ENCODE measurements around the gene DCANP1. TPM values are rescaled to one million over a fixed set of nuclear protein-coding genes. Genes with fewer than 3 reads are reported as not detected.
A peak's percentile ranks its signal among the peaks of the same experiment; 100 is the strongest.

DCANP1 gene
- total RNA-seq, 4 donors from 2014 or later, result not detected

GRCh38 chr5:135457424-135458071 is 10.4 kb upstream of the DCANP1 start:
- Histone ChIP-seq H3K27me3 (peaks cover 3% of the 10 kb centered on the region), H3K27ac (no peak overlapping the region), H3K36me3 (no peaks in the 10 kb centered on the region), H3K4me3 (no peak overlapping the region), H3K4me1 (peaks cover 19% of the 10 kb centered on the region), H3K9me3 (no peaks in the 10 kb centered on the region)
- WGBS, result 51% methylated on average over 9 of the region's 9 CpGs
- TF ChIP-seq CTCF (IDR thresholded peaks at IDR 0.05) (peak; percentile 12 to 76), EP300 (IDR thresholded peaks at IDR 0.05) (no peak)
- peak; percentile 64 to 80 for DNase-seq (ENCODE audit: low spot score in 2 of 2)

GRCh38 chr5:135456238-135457099 is 9.3 kb upstream of the DCANP1 start:
- Histone ChIP-seq H3K27ac (no peak overlapping the region), H3K27me3 (peaks cover 10% of the 10 kb centered on the region), H3K9me3 (no peaks in the 10 kb centered on the region), H3K4me3 (no peak overlapping the region), H3K36me3 (no peaks in the 10 kb centered on the region), H3K4me1 (peaks cover 13% of the 10 kb centered on the region)
- WGBS, result 82% methylated on average over 10 of the region's 12 CpGs
- TF ChIP-seq EP300 (IDR thresholded peaks at IDR 0.05) (no peak), POLR2AphosphoS5 (IDR thresholded peaks at IDR 0.05) (no peak), CTCF (IDR thresholded peaks at IDR 0.05) (no peak), POLR2A (IDR thresholded peaks at IDR 0.05) (no peak)
- DNase-seq (ENCODE audit: low spot score in 2 of 2), result peak in 1 of 2 donors; percentile 71

DNA sequence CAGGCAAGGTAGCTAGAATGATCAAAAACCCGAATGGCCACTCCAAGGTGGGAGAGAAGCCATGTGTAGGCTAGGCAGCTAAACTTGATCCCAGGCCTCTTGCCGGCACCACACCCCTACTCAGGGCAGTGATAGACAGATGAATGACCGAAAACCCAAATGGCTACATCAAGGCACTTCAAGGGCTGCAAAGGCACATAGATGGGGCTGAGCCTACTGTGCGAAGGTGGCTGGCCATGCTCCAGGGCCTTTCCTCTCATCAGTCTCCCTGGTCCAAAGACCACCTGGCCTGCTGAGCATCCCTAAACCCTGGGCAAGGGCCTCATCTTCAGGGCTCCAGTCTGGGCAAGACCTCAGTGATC is 8.7 kb upstream of the DCANP1 start:
- DNase-seq (ENCODE audit: low spot score in 2 of 2), result peak in 1 of 2 donors; percentile 50
- Histone ChIP-seq H3K36me3 (no peaks in the 10 kb centered on the region), H3K9me3 (no peaks in the 10 kb centered on the region), H3K4me3 (no peak overlapping the region), H3K27ac (no peak overlapping the region), H3K4me1 (peaks cover 13% of the 10 kb centered on the region), H3K27me3 (peaks cover 10% of the 10 kb centered on the region)
- no peak for TF ChIP-seq POLR2AphosphoS5 (IDR thresholded peaks at IDR 0.05)
- TF ChIP-seq POLR2A (IDR thresholded peaks at IDR 0.05), result no peak
- no peak for TF ChIP-seq EP300 (IDR thresholded peaks at IDR 0.05)
- no peak for TF ChIP-seq CTCF (IDR thresholded peaks at IDR 0.05)
- 96% methylated on average over 4 of the region's 4 CpGs for WGBS

DNA sequence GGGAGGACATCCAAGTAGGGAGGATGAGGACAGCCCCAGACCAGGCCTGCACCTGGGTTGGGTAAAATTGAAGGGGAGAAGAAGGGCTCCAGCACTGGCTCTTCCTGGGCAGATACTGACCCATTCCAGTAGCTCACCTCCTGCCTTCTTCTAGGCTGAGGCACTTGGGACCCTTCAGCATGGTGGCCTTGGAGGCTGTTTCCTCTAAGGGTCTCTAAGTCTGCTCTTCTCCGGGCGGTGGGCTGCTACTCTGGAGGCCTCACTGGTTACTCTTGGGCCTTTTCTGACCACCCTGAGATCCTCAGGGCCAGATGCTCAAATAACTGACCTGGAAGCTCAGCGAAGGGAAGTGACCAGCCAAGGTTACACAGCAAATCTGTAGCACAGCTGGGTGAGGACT is 7.8 kb upstream of the DCANP1 start:
- no peak overlapping the region for H3K4me3 ChIP-seq
- H3K36me3 ChIP-seq, result no peaks in the 10 kb centered on the region
- 94% methylated on average over 3 of the region's 3 CpGs for WGBS
- TF ChIP-seq EP300 (IDR thresholded peaks at IDR 0.05) (no peak), CTCF (IDR thresholded peaks at IDR 0.05) (no peak), POLR2A (IDR thresholded peaks at IDR 0.05) (no peak), POLR2AphosphoS5 (IDR thresholded peaks at IDR 0.05) (no peak)
- DNase-seq (ENCODE audit: low spot score in 2 of 2), result peak in 1 of 2 donors; percentile 75
- peaks cover 13% of the 10 kb centered on the region for H3K4me1 ChIP-seq
- no peaks in the 10 kb centered on the region for H3K9me3 ChIP-seq
- H3K27ac ChIP-seq, result no peak overlapping the region
- H3K27me3 ChIP-seq, result peaks cover 10% of the 10 kb centered on the region

- Histone ChIP-seq H3K27me3 (peaks cover 12% of the 10 kb centered on the region), H3K36me3 (no peaks in the 10 kb centered on the region), H3K4me1 (peaks cover 5% of the 10 kb centered on the region), H3K27ac (no peak overlapping the region), H3K9me3 (no peaks in the 10 kb centered on the region), H3K4me3 (no peak overlapping the region)
- WGBS, result 88% methylated on average over 4 of the region's 4 CpGs
- TF ChIP-seq EP300 (IDR thresholded peaks at IDR 0.05) (no peak), POLR2AphosphoS5 (IDR thresholded peaks at IDR 0.05) (no peak), CTCF (IDR thresholded peaks at IDR 0.05) (no peak), POLR2A (IDR thresholded peaks at IDR 0.05) (no peak)
- DNase-seq (ENCODE audit: low spot score in 2 of 2), result no peak
Observed at GRCh38 chr5:135453613-135454012, 6.5 kb upstream of the DCANP1 start.
